Measurements from ENCODE around the gene ZNRD2.

ZNRD2 gene

DNA sequence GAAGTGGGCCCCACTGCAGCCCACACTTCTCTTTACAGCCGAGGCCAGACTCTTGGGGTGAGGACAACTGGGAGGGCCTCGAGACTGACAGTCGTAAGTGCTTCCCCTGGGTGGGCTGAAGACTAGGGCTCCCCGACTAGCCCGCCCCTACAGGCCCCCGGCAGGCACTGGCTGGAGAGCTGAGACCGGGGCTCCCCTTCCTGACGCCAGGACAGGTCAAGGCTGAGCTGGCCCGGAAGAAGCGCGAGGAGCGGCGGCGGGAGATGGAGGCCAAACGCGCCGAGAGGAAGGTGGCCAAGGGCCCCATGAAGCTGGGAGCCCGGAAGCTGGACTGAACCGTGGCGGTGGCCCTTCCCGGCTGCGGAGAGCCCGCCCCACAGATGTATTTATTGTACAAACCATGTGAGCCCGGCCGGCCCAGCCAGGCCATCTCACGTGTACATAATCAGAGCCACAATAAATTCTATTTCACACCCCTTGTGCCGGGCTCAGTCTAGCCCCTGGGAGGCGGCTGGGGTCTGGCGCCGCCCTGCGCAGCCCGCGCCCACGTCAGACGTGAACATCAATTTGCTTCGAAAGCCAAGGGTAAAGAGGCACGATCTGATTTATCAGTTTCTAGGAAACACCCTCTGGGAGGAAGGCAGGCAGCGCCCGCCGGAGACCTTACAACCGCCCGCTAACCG is 31.9 kb upstream of the ZNRD2 start:
- no peak for DNase-seq (ENCODE audit: low read depth in 2 of 2, low spot score in 1 of 2)

DNA sequence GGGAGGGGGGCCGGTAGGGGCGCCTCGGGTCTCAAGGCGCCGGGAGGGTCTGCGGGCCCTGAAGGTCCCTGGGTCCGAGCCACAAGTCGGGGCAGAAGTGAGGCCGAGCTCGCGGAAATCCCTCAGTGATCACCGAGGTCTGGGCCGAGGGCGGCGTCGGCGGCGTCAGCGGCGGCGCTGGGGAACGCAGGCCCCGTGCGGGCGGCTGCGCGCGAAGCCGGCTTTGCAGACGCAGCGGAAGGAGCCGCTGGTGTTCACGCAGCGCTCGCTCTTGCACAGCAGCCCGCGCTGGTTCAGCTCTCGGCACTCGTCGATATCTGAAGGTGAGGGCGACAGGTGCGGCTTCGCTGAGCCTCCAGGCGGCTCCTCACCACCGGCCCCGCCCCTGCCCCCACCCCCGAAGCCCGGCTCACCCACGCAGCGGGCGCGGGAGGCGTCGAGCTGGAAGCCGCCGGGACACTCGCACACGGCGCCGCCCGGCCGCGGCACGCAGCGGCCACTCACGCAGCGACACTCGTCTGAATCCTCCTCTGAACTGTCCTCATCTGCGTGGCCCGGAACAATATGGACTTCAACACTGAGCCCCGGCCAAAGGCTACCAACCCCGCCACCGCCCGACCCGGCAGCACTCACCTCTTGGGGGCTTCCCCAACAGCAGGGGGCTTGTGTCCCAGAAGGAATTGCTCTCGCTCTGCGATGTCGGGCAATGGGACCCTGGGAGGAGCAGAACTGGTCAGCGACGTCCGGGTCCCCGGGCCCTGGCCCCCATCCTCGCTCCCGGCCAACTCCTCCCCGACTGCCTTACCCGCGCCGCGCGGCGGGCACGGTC is 31.1 kb upstream of the ZNRD2 start:
- no peak for DNase-seq (ENCODE audit: low read depth in 2 of 2, low spot score in 1 of 2)

DNA sequence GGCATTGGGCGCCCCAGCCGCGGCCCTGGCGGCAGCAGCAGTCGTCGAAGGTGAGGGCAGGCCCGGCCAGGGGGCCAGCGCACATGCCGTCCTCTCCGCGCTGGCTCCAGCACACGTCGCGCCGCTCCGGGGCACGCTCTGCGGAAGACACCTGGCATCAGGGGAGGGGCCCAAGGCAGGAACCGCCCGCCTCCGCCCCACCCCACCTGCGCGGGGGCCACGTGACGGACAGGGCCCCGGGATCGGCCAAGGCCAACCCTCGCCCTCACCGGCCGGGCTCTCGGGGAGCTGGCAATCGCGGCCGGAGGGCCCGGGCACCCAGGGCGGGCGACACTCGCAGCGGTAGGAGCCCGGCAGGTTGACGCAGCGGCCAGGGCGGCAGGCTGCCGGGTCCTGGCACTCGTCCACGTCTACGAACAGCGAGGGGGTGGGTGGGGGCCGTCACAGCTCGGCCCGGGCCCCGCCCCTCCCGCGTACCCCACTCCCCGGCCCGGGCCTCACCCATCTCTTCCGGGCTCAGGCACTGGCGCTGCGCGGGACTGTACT is 30.5 kb upstream of the ZNRD2 start:
- DNase-seq (ENCODE audit: low read depth in 2 of 2, low spot score in 1 of 2), result no peak

DNA sequence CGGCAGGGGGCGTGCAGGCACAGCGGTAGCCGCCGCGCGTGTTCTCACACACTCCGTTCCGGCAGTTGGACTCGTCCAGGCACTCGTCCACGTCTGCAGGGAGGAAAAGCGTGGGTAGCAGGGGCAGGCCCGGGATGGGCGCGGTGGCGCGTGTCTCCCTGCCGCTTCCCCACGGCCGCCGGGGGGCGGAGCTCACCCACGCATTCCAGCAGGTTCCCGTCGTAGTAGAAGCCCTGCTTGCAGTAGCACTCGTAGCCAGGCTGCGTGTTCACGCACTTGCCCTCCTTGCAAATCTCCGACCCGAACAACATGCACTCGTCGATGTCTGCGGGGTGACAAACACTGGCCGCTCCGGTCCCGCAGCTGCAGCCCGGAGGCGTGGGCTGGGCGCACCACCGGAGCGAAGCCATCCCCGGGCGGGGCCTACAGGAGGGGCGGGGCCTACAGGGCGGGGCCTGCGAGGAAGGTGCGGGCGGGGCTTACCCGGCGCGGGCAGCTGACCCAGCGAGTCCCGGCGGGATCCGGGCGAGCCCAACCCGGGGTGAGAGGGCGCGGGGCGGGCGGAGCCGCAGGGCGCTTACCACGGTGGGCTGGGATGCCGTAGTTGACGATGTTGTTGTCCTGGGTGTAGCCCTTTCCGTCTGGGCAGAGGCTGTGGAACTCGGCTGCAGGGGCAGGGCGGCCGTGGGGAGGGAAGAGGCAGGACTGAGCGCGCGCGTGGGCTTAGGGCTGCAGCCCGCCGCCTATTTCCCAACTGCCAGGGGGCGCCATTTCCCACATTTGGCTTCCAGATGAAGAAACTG is 29.8 kb upstream of the ZNRD2 start:
- DNase-seq (ENCODE audit: low read depth in 2 of 2, low spot score in 1 of 2), result peak; percentile 70 to 72

DNA sequence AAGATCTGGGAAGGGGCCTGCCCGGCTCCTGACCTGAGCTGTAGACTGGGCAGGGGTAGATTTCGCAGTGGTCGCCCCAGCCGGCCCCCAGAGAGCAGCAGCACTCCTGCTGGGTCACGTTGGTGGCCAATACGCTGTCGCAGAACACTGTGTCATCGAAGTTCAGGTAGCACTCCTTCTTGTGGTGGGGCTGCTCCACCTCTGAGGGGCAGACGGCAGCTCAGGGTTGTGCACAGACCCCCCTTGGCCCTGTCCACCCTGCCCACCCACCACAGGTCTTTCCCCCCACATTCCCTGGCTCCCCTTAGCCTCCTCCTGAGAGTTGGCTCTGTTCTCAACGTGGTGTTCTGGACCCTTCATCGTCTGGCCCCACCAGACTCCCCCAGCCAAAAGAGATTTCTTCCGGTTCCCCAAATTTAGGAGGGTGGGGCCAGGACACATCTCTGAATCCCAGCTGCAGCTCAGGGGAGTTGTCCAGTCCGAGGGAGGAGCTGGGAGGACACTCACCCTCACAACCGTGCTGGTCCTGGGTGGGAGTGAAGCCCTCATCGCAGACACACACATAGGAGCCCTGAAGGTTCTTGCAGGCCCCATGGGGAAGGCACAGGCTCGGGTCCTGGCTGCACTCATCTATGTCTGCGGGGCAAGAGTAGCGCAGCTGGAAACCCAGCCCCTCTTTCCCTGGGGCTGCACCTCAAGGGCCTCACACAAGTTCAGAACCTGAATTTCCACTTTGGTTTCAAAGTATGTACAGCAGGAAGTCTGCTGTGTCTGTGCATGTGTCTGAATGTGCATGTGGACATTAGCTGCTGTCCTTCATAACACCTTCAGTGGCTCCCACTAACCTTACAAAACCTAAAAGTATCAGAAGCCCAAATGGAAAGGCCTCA is 28.9 kb upstream of the ZNRD2 start:
- no peak for DNase-seq (ENCODE audit: low read depth in 2 of 2, low spot score in 1 of 2)

DNA sequence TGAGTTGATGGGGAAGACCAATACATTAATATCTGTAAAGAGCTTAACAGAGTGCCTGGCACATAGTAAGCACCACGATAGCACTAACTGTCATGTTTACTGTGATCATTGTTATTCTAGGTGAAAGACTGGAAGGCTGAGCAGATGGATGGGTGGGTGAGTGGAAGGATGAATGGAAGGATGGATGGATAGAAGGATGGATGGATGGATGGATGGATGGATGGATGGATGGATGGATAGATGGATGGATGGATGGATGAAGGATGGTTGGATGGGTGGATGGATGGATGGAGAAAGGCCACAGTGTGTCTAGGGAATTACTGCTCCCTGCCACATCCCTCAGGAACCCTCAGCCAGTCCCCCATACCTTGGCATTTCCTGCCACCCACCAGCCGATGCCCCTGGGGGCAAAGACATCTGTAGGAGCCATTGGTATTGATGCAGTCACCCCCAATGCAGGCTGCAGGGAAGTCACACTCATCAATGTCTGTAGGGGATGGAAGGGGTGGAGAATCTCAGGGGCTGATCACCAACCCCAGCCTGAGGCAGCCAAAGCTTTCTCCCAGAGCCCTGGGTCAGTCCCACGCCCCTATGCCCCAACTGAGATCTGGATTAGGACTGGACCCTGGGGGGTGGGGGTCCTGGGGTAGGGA is 27.4 kb upstream of the ZNRD2 start:
- DNase-seq (ENCODE audit: low read depth in 2 of 2, low spot score in 1 of 2), result no peak

DNA sequence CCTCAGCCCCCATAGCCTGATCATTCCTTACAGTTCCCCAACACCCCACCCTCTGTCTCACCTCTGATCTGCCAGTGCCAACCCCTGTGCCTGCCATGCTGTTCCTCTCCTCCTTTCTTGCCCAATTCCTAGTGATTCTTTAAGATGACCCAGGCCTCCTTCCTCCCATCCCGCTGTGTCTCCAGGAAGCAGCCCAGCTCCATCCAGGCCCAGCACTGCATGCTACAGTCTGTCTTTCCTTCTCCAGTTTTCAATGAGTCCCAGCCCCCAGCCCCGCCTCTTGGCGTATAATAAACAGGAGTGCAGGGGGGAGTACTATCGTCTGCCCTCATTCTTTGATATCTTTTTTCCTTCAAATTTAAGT is 24.4 kb upstream of the ZNRD2 start:
- no peak for DNase-seq (ENCODE audit: low read depth in 2 of 2, low spot score in 1 of 2)

DNA sequence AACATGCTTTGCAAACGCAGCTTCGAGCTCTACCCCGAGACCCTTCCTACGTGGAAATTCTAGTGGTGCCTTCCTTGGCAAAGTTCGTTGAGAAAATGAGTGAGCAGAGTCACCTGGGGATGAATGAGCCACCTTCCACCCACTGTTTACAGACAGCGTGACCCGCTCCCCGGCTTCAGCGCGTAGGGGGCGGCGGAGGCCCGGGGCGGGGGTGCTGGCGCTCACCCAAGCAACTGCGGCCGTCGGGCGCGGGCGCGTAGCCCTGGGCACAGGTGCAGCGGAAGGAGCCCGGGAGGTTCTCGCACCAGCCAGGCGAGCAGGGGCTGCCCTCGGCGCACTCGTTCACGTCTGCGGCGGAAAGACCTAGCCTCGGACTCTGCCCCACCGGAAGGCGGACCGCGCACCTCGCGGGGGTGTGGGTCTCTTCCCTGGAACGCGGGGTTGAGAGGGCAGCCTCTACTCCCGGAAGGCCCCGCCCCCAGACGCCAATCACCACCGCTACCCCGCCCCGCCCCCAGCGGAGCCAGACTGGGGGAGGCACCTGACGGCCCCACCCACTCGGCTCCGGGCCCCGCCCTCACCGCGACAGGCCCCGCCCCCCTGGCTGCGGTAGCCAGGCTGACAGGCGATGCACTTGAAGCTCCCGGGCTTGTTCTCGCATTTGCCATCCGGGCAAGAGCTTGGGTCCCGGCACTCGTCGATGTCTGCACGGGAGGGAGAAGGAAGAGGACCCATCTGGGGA is 23.9 kb upstream of the ZNRD2 start:
- peak; percentile 98 for DNase-seq (ENCODE audit: low read depth in 2 of 2, low spot score in 1 of 2)

DNA sequence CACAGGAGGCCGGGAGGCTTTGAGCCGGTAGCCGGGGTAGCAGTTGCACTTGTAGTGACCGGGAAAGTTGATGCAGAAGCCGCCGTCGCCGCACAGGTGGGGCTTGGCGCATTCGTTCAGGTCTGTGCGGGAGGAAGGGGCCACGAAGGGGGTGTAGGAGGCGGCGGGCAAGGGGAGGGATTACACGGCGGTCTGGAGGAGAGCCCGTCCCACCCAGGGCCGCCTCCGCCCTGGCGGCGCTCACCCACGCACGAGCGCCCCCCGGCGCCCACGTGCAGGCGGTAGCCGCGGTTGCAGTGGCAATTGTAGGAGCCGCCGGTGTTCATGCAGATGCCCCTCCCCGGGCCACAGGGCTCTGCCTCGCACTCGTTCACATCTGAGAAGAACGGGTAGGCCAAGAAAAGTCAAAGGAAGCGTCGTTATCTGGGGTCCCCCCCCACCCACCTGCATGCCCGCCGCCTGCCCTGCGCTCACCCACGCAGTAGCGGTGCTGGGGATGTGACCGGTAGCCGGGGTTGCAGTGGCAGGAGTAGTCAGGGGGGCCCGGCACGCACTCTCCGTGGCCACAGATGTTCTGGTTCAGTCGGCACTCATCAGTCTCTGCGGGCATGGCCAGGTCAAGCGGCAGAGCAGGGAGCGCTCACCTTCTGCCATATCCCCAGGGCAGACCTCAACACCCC is 22.7 kb upstream of the ZNRD2 start:
- peak in 1 of 2 donors; percentile 32 for DNase-seq (ENCODE audit: low read depth in 2 of 2, low spot score in 1 of 2)

DNA sequence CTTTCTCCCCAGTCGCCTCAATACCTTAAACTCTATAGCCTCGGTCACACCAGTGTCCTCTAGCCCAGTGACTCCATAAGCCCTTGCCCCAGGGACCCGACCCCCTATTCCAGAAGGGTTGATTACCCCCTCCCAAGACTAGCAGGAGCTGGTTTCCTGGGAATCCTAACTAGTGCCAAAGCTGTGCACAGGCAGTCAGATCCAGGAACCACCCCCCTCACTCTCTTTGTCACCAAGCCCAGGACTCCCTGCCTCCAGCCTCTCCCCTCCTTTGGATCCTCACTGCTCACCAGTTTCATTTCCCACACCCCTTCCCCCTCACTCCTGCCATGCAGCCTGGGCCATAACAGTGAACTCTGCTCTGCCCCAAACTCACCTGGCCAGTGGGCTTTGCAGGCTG is 21.9 kb upstream of the ZNRD2 start:
- DNase-seq (ENCODE audit: low read depth in 2 of 2, low spot score in 1 of 2), result no peak

DNA sequence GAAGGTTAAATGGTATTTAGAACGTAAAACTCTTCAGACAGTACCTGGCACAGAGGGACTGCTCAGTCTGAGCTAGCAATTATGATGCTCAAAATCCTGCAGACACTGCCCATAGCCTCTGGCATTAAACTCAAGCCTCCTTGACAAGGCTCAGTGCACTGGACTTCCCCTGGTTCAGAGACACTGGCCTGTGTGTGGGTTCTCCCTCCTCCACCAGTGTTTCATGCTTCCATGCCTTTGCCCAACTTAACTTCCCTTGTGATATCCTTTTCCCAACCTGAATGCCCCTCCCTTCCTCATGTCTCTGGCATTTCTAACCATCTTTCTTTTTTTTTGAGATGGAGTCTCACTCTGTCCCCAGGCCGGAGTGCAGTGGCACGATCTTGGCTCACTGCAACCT is 21.2 kb upstream of the ZNRD2 start:
- DNase-seq (ENCODE audit: low read depth in 2 of 2, low spot score in 1 of 2), result no peak

DNA sequence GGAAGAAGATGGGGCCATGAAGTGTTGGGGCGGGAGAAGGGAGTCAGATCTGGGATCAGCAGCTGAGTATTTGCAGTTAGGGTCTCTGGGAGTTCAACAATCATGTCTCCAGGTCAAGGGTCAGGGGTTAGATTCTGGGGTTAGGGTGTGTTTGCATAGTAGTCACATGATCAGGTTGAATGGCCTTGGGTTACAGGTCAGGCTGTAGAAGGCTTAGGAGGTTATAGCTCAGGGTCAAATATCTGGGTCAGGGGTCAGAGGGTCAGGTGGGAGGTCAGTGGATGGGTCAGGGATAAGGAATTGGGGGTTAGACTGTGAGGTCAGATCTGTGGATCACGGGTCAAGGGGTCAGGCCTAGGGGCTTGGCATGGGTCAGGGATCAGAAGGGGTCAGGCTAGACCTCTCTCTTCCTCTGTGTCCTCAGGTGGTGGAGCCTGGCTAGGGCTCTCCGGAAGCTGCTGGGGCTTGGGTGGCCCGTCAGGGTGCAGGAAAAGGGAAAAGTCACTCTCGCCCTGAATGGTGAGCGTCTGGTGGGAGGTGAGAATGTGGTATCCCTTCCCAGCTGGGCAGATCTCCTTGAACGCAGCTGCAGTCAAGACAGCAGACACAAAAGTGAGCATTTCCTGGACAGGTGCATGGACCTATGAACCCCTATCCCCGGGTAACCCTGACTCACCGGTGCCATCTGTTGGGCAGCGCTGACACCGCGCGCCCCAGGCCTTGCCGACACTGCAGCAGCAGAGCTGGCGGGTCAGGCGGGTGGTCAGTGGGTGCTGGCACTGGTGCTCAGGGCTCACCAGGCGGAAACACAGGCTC is 18.5 kb upstream of the ZNRD2 start:
- peak in 1 of 2 donors; percentile 27 for DNase-seq (ENCODE audit: low read depth in 2 of 2, low spot score in 1 of 2)

DNA sequence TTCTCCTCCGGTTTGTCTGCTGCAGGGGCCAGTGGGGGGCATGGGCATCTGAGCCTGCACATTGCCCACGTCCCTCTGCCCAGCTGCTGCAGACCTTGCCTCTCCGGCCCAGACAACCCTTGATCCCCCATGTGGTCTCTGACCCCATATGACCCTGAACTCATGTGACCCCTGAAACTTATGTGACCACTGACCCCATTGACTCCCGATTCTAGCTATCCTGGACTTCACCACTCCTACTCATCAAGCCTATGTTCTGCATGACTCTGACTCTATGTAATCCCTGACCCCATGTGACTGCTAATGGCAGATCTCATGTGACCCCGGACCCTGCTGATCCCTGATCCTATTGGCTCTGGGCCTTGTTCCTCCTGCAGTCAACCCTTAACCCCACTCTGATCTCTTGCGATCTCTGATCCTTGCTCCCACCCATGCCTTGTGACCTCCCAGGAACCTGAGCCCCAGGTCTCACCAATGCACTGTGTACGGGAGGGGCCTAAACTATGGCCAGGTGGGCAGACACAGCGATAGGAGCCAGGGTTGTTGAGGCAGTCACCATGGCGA is 17.8 kb upstream of the ZNRD2 start:
- no peak for DNase-seq (ENCODE audit: low read depth in 2 of 2, low spot score in 1 of 2)

DNA sequence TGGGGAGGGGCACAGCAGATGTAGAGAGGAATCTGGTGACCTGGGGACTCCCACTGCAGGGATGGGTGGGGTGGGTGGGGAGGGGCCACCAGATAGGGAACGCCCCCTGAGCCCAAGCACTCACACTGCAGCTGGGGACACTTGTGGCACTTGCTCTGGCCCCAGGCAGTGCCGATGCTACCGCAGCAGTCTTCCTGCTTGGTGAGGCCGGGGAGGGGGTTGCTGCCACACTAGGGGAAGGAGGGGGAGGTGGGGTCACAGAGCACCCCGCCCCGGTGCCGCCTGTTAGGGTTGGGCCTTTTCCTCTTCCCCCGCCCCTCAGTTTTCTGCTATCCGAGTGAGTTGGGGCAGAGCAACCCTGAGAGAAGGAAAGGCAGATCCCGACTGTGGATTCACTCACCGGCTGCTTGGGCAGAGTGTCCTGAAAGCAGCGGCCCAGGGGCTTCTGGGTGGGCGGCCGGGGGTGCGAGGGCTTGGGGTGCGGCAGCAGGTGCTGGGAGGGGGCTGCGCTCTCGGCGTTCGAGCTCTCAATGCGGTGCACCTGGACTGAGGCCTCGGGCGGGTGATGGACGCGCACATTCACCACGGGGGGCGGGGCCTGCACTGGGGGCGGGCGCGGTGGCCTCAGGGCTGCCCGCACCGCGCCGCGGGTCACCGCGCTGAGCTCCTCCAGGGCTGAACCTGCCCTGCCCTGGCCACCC is 16.8 kb upstream of the ZNRD2 start:
- peak in 1 of 2 donors; percentile 37 for DNase-seq (ENCODE audit: low read depth in 2 of 2, low spot score in 1 of 2)

DNA sequence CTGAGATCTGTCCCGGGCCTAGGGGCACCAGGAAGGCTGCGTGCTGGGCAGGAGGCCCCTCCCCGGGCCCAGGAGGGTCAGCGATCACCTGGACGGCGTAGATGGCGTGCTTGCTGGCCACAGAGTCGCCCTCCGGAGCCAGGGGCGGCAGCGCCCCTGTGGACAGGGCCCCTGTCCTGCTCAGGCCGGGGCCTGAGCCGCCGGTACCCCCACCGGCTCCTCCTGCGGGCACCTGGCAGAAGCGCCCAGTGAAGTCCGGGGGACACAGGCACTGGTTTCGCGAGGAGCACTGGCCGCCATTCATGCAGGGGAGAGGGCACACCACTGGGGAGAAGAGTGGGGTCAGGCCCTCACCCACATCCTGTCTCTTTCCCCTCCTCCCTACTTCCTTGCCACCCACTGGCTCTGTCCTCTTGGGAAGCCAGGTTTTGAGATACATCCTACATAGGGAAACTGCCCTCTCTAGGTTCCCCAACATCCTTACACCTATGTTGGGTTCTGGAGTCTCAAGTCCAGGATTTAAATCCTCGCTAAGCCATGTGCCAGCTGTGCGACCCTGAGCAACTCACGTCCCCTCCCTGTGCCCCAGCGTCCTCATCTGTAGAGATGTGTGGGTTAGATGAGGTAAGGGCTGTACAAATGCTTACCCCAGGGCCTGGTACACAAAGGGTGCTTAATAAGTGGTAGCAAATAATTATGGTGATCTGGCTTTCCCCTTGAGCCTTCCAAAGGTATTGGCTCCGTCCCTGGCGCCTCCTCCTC is 16.0 kb upstream of the ZNRD2 start:
- no peak for DNase-seq (ENCODE audit: low read depth in 2 of 2, low spot score in 1 of 2)

DNA sequence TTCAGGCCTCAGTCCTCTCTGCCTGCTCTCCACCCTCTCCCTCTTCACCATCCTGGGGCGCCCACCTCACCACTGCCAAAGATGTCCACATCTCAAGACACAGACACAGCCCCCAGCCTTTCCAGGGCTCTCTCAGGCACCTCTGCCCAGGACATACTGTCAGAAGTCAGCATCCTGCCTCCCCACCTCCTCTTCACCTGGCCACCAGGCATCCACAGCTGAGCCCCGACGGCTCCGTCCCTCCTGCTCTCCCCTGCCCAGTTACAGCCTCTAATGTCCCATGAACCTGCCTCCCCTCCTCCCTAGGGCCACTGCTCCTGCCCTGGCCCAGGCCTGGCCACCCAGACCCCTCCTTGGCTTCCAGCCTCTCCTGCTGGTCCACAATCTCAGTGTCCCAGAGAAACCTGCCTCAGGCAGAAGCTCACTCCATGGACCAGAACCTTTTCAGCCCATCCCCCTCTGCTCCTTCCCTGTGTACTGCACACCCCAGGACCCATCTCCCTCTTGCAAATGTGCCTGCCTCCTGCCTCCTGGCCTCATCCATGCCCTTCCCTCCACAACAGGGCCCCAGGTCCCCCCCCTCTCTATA is 15.3 kb upstream of the ZNRD2 start:
- no peak for DNase-seq (ENCODE audit: low read depth in 2 of 2, low spot score in 1 of 2)

Measured in stimulated activated CD8-positive, alpha-beta memory T cell treated with anti-CD3 and anti-CD28 coated beads, Interleukin-4, amount 100 ng/mL, for 4 hours (primary cell).